HG03159 (cell line): ENCODE measurements around the gene CRHR2.

Experiments
- ATAC-seq: cut with Tn5 transposase; IDR thresholded peaks from one replicate; pipeline ENCODE4 v1.9.1; 2021; ENCODE audit warnings: mild to moderate bottlenecking, moderate library complexity; ENCODE audit not compliant: unreplicated experiment

Gene CRHR2

DNA sequence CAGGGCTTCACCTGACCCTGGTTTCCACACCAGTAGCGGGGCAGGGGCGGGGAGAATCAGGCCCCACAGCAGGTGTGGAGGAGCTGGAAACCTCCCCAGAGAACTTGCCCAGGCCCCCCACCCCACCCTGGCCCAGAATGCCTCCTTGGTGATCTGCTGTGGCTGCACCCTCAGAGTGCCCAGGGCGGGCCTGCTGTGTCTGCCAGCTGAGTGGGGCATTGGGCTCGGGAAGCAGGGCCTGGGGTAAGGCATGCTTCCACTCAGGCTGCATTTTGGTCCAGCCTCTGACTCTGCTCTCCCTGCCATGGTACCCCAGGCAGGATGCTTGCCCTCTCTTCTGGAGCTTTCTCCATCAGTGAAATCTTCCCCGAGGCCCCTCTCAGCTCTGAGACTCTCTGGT is 1.1 kb upstream of the CRHR2 start:
- no peak for ATAC-seq

DNA sequence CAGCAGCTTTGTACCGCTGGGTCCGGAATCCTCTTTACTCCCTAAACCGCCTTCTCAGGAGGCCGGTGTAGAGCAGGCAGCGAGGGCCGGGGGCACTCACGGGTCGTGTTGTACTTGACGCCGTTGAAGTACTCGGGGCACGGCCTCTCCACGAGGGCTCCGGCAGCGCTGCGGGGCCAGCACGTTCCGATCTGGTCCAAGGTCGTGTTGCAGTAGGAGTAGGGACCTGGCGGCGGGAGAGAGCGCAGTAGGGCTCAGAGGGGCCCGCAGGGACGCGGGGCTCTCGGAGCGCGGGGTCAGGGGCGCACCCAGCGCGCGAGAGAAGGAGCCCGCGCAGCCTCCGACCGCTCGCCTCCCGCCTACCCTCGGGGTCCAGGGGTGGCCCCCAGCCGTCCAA is 443 bp downstream of the CRHR2 start:
- ATAC-seq, result no peak

DNA sequence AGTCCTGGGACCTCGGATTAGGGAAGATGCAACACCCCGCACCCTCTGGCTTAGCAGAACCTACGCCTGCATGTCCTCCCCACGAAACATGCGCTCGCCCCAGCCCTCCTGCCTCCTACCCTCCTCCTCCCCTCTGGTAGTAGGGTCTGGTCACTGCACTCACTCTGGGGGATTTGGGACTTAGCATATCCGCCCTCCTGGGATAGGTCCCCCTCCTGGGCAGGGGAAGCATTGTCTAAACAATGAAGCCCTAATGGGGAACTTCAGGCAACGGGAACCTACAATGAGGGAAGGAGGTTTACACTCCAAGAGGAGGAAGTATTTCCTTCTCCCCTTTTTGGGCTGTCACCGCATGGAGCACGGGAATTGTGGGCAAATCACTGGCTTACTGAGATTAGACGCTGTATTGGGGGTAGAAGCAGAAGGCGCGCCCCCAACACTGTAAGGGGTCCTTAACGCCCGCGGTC is 892 bp downstream of the CRHR2 start:
- no peak for ATAC-seq

DNA sequence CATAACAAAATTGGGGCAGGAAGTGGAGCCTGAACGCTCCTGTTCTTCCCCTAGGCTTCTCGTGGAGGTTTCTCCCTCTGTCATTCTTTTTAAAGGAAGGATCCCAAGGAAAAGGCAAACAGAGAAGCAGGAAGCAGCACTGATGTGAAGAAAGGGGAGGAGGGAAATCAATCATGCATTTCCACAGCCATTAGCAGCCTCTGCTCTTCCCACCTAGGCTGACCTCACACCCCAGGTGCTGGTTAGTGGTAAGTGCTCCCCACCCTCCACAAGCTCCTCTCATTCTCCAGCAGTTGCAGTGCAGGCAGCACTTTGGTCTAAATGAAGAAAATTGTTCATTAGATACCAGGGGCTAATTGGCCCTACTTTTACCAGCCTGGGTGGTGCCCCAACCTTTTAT is 2.6 kb downstream of the CRHR2 start:
- ATAC-seq, result no peak

DNA sequence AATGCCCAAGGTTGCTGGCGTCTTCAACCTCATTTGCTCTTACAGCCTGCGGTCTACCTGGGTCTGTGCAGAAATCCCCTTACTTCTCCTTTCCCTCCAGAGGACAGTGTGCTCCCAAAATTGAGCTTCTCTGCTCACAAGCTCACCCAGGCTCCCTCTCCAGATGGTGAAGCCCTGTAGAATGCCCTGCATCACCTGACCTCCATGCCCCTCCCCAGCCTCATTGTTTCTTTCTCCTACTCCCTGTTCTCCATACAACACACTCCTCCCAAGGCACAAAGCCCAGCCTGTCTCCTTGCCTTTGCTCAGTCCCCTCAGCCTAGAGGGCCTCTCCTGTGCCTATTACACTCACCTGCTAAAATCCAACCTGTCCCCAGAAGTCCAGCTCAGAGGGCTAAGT is 3.5 kb downstream of the CRHR2 start:
- no peak for ATAC-seq

- ATAC-seq, result no peak
Observed at GRCh38 chr7:30674876-30675275, 7.4 kb downstream of the CRHR2 start.

DNA sequence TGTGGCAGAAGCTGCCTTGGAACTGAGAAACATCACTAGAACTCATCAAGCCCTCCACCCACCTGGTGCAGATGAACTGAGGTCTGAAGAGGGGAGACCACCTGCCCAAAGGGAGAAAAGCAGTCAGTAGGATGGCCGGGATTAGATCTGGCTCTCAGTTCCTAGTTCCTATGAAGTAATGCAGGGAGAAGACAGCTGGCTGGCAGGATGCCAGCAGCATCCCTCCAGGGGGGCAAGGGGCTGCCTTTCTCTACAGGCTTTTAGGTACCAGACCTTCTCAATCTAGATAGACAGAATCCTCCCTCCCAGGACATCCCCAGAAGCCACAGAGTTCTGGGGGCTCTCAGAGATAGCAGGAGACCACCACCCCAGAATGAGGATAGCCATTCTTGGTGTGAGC is 7.8 kb downstream of the CRHR2 start:
- ATAC-seq, result no peak

DNA sequence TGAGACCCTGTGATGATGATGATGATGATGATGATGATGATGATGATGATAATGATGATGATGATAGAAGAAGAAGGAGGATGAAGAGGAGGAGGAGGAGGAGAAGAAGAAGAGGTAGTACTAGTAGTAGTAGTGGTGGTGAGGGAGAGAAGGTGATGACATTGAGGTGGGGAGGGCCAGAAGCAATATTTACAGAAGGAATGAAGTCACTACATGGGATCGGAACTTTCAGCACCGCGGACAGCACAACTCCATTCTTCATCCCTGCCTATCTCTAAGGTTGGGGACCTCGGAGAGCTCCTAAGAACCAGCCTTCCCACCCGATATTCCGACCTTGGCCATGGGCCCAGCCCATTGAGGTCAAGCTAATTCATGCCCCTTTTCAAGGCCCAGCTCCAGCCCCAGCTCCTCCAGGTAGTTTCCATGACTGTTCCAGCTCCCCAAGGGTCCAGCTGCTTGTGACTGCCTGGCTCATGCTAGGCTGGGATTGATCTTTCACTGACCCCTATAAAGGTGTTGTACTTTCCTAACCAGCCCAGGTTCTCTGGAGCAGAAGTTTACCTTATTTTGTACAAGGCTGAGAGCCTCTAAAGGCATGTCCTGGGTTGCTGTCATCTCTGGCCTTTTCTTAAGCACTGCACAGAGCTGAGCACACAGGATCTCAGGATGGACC is 10.3 kb downstream of the CRHR2 start:
- ATAC-seq, result no peak

- ATAC-seq, result no peak
Observed at GRCh38 chr7:30668102-30668501, 14.2 kb downstream of the CRHR2 start.

DNA sequence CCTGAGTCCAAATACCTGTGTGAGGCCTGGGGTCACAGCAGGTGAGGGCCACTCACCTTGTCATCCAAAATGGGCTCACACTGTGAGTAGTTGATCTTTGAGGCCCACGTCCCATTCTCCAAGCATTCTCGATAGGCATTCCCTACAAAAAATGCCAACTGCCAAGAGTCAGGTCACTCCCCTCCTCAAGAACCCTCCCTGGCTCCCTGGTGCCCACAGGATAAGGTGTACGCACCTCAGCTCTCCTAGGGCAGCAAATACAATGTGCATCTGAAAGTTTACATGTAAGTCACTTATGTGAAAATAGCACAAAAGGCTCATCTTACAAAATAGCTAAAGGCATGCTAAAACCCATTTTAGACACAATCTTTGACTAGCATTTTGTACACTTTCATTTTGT is 15.1 kb downstream of the CRHR2 start:
- no peak for ATAC-seq

DNA sequence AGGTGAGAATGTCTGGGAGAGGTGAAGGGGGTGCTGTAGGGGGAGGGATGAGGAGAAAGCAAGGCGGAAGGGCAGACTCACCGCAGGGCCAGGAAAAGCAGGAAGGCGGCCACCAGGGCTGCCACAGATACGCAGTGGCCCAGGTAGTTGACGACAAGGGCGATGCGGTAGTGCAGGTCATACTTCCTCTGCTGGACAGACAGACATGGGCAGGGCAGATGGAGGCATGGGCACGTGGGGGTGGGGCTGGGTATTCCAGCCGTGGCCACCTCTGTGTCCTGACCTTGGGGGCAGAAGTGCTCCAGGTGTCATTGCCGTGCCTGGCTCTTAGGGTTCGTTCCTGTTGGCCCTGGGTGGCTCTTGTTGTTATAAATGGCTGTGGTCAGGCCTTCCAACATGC is 16.8 kb downstream of the CRHR2 start:
- no peak for ATAC-seq

DNA sequence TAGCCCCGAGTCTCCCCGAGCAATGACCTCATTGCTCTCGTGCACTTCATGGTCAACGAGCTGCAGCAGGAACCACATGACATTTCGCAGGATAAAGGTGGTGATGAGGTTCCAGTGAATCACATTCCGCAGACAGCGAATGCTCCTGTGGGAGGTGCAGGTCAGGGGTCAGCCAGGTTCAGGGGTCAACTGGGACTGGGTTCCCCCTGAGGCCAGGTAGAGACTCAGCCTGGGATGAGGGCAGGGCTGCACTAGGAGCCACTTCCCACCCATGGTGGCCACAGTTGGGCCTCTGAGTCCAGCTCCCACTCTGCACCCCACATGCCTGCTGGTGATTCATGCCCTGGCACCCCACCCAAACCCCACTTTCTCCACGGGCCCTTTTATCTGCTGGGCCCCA is 17.2 kb downstream of the CRHR2 start:
- ATAC-seq, result no peak

DNA sequence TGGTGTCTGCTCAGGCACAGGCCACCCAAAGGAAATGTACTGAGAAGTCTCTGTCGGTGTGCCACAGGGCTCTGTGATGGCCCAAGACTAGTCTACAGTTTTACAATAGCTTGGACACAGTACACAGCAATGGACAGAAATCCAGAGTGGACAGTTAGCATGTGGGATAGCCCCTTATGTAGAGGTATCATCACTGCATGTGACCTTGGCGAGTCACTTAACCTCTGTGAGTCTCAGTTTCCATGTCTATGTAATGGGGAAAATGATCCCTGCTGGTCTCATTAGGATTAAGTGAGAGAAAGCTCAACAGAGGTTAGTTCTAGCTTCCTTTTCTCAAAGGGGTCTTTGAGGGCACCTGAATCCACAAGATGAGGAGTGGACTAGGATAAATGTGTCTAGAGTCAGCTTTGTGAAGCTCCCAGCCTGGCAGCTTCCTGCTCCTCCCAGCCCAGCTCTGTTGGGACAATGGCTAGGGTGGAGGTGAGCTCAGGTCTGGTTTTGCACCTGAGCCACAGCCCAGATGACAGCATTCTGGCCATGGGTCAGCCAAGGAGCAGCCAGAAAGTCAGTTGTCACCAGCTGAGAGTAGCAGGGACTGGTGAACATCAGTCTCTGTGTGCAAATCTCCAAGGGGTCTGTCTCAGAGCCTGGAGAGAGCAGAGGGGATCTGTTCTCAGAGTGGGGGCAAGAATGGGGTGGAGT is 17.9 kb downstream of the CRHR2 start:
- no peak for ATAC-seq

GRCh38 chr7:30663414-30663813 is 18.8 kb downstream of the CRHR2 start:
- ATAC-seq, result no peak

GRCh38 chr7:30662431-30662939 is 19.8 kb downstream of the CRHR2 start:
- ATAC-seq, result no peak

DNA sequence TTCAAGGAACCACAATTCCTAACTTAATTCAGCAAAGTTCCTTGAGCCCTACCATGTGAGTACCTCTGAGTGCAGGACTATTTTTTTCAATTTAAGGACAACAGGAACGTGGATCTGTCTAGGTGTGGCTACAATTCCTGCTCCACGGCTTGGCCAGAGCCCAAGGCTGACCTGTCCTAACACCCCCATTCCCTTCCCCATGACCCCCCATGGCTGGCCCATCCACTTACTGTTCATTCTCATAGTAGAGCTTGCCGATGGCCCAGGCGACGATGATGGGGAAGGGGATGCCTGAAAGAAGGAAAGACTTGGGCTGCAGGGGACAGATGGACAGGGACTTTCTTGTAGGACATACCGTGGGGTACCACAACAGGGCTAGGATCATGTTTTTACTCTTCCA is 20.3 kb downstream of the CRHR2 start:
- ATAC-seq, result no peak

DNA sequence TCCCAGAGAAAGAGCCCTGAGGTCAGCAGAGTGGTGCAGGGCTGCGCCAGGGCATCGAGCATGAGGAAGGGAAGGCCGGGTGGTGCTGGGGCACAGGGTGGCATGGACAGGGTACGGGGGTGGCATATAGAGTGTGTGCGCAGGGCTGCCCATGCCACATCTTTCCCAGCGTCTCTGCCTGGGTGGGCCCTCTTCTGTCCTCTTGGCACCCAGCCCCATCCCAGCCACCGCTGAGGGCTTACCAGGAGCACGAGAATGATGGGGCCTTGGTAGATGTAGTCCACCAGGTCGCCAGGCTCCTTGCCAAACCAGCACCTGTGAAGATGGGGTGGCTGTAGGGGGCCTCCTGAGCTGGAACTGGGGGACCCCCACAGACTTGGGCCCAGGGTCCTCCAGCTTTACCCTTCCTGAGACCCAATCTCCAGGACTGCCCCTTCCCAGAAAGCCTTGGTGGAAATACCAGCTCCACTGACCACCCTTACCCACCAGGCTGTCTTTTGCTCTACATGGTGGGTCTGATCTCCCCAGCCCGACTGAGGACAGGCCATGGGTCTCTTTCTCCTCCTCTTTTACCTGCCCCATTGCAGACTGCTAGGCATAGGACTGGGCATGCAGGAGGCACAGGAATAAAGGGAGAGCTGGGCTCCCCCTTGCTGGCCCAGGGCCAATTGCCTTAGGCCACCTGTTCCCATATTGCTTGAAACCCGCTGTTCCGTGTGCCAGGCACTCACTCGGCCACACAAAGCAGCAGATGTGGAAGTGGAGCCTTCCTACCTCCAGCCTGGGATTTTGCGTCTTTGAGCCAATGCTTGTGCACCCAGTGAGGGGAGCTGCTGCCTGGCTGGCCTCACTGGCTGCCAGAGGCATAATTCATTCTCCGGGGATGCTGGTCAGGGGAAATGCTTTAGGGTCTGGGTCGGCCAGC is 21.7 kb downstream of the CRHR2 start:
- ATAC-seq, result no peak

DNA sequence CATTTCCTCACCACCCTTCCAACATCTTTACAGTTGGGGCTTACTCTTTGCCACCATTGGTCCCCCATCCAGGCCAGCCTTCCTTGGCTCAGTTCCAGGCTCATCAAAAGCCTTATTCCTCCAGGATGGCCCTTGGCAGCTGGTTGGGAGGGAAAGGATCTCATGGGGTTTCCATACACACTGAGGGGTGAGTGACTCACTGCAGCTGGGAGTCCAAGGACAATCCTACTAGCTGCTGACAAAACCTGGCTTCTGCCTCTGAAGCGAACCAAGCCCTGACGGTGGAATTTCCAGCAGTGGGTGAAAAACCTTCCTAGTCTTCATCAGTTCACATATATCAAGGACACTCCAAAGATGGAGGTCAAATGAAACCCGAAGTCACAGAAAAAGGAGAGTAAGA is 22.9 kb downstream of the CRHR2 start:
- no peak for ATAC-seq

DNA sequence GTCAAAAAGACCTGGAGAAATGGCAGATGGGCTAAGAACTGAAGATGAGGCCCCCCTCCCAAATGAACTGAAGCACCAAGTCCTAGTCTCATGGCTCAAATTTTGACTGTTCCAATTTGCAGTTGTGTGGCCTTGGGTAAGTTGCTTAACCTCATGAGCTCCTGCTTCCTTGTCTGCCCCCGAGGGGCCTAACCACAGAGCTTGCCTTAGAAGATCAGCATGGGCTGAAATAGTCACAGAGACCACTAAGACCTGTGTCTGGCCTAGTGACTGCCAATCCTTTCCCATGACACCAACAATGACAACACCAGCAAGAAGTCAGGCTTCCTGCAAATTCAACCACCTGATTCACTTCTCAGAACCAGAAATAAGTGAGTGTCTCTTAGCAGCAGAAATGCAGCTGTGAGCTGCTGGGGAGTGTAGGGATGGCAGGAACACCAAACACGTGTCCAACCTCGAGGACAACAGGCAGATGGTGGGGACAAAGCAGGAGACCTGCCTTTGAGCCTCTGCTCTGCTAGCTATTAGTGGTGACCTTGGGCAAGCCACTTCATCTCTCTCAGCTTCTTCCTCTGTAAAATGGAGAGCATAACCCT is 23.7 kb downstream of the CRHR2 start:
- no peak for ATAC-seq

GRCh38 chr7:30657131-30657530 is 25.1 kb downstream of the CRHR2 start:
- ATAC-seq, result no peak
